Uterus (tissue), 2 donors: Measurements from ENCODE around the gene ARL2BP.

Experiments used
- CTCF ChIP-seq, 4 experiments: fragments of 200-600 bp in 2 of 4; fragments of 450-650 bp in 2 of 4; sonication (generic) in 2 of 4; IDR thresholded peaks; one replicate each; pipeline ENCODE4 v1.5.1; 2016 to 2019; ENCODE audit warnings: antibody characterized with exemption in 4 of 4, mild to moderate bottlenecking in 2 of 4, moderate library complexity in 1 of 4
- POLR2A ChIP-seq, 2 donors: fragments of 450-650 bp; IDR thresholded peaks; one replicate each; pipeline ENCODE4 v1.6.1; 2016; ENCODE audit warnings: antibody characterized with exemption in 2 of 2, mild to moderate bottlenecking in 1 of 2, moderate library complexity in 1 of 2

- TF ChIP-seq CTCF (IDR thresholded peaks at IDR 0.05) (no peak), POLR2A (IDR thresholded peaks at IDR 0.05) (no peak)
Measured at GRCh38 chr16:57235128-57236021, 9.7 kb upstream of the ARL2BP start.
